Measurements from ENCODE around the gene USP51. TPM values are rescaled to one million over a fixed set of nuclear protein-coding genes. Genes with fewer than 3 reads are reported as not detected.
"Not testable (repeated sequence)": the region's sequence is repeated elsewhere in the genome, so short reads cannot be mapped to it uniquely, and the experiment has no call there.

USP51 gene
- total and polyA plus RNA-seq, 2 donors (not counting 1 experiment from before 2014, with no cell fraction given) = 0.91 to 3.2 TPM

DNA sequence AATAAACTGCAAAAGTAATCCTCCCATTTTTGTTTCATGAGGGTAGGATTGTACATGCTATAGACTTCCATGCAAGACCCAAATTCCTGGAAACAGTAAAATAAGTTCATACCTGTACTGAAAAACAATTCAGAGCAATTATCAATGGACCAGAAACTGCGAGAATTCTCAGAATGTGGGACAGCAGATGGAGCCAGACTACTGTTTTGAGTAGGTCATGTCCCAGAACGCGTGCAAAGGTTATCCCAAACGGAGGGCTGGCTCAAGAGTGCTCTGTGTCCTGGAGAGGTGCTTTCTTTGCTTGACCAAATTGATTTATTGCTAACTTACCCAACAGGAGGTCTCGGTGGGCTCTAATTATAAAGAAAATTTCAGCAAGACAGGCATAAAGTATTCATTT is 39.4 kb downstream of the USP51 start:
- Mint-ChIP-seq H3K27ac (no peak overlapping the region), H3K27me3 (peaks cover 9% of the 10 kb centered on the region), H3K4me1 (peaks cover 18% of the 10 kb centered on the region), H3K4me3 (no peak overlapping the region), H3K9me3 (ENCODE audit: insufficient read depth) (no peaks in the 10 kb centered on the region)
- Histone ChIP-seq H2AFZ (ENCODE audit: insufficient read depth, low read depth, low read length, poor library complexity, severe bottlenecking) (no peak overlapping the region), H3K27ac (ENCODE audit: low read length in 2 of 2) (no peak overlapping the region), H3K4me1 (ENCODE audit: control insufficient read depth in 2 of 2, insufficient read depth in 2 of 2, low read length in 2 of 2) (peaks cover 6 to 8% of the 10 kb centered on the region in 2 donors), H4K20me1 (ENCODE audit: control insufficient read depth, insufficient read depth, low read length, poor library complexity, severe bottlenecking) (no peaks in the 10 kb centered on the region), H3K36me3 (replicated peaks in 1 of 2; ENCODE audit: control extremely low read depth in 1 of 2, control insufficient read depth in 1 of 2, extremely low read depth in 1 of 2, insufficient read depth in 2 of 2, low read length in 1 of 2) (no peaks in the 10 kb centered on the region), H3K4me3 (ENCODE audit: control extremely low read depth in 1 of 5, extremely low read depth in 1 of 5, insufficient read depth in 1 of 5, low read depth in 2 of 5, low read length in 4 of 5) (no peak overlapping the region), H3K9ac (ENCODE audit: low read length) (no peak overlapping the region), H3K27me3 (replicated peaks in 1 of 4; ENCODE audit: control extremely low read depth in 1 of 4, control insufficient read depth in 3 of 4, insufficient read depth in 4 of 4, low read length in 3 of 4) (no peaks in the 10 kb centered on the region), H3K4me2 (replicated peaks; ENCODE audit: low read depth, low read length, poor library complexity, severe bottlenecking) (no peak overlapping the region), H3K9me3 (ENCODE audit: control extremely low read depth in 1 of 3, control insufficient read depth in 2 of 3, insufficient read depth in 1 of 3, low read length in 2 of 3) (no peaks in the 10 kb centered on the region), H3K79me2 (ENCODE audit: control insufficient read depth, insufficient read depth, low read length) (no peaks in the 10 kb centered on the region)
- intact Hi-C loops (cut with micrococcal nuclease) = no loop called here
- CTCF ChIA-PET = no interaction called here
- ATAC-seq (ENCODE audit: low read depth) = no peak
- POLR2A ChIA-PET = no interaction called here
- no CpG with 5 or more reads among the region's 5 CpGs for WGBS (ENCODE audit: insufficient coverage)
- TF ChIP-seq, protein P1, sequence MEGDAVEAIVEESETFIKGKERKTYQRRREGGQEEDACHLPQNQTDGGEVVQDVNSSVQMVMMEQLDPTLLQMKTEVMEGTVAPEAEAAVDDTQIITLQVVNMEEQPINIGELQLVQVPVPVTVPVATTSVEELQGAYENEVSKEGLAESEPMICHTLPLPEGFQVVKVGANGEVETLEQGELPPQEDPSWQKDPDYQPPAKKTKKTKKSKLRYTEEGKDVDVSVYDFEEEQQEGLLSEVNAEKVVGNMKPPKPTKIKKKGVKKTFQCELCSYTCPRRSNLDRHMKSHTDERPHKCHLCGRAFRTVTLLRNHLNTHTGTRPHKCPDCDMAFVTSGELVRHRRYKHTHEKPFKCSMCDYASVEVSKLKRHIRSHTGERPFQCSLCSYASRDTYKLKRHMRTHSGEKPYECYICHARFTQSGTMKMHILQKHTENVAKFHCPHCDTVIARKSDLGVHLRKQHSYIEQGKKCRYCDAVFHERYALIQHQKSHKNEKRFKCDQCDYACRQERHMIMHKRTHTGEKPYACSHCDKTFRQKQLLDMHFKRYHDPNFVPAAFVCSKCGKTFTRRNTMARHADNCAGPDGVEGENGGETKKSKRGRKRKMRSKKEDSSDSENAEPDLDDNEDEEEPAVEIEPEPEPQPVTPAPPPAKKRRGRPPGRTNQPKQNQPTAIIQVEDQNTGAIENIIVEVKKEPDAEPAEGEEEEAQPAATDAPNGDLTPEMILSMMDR (IDR thresholded peaks at IDR 0.05) = no peak
- TF ChIP-seq EZH2 (IDR thresholded peaks at IDR 0.05; ENCODE audit: borderline replicate concordance, insufficient read depth, low read depth, low read length, poor library complexity, severe bottlenecking) = no peak
- DNase-seq = no peak

DNA sequence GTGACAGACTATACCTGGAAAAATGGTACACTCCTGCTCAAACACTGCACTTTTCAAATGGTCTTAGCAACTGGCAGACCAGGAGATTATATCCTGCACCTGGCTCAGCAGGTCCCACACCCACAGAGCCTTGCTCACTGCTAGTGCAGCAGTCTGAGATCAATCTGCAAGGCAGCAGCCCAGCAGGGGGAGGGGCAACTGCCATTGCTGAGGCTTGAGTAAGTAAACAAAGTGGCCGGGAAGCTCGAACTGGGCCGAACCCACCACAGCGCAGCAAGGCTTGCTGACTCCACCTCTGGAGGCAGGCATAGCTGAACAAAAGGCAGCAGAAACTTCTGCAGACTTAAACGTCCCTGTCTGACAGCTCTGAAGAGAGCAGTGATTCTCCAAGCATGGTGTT is 46.2 kb downstream of the USP51 start:
- H3K4me1 ChIP-seq (ENCODE audit: control insufficient read depth in 2 of 2, insufficient read depth in 2 of 2, low read length in 2 of 2); H3K9ac ChIP-seq (ENCODE audit: low read length); H3K27me3 ChIP-seq (replicated peaks in 1 of 4; ENCODE audit: control extremely low read depth in 1 of 4, control insufficient read depth in 3 of 4, insufficient read depth in 4 of 4, low read length in 3 of 4); H3K27ac Mint-ChIP-seq; DNase-seq; H3K4me3 ChIP-seq (ENCODE audit: control extremely low read depth in 1 of 5, extremely low read depth in 1 of 5, insufficient read depth in 1 of 5, low read depth in 2 of 5, low read length in 4 of 5); H3K9me3 Mint-ChIP-seq (ENCODE audit: insufficient read depth); H3K4me2 ChIP-seq (replicated peaks; ENCODE audit: low read depth, low read length, poor library complexity, severe bottlenecking); POLR2A ChIA-PET; H3K79me2 ChIP-seq (ENCODE audit: control insufficient read depth, insufficient read depth, low read length); intact Hi-C loops (cut with micrococcal nuclease); H2AFZ ChIP-seq (ENCODE audit: insufficient read depth, low read depth, low read length, poor library complexity, severe bottlenecking); CTCF ChIA-PET; H3K4me3 Mint-ChIP-seq; H4K20me1 ChIP-seq (ENCODE audit: control insufficient read depth, insufficient read depth, low read length, poor library complexity, severe bottlenecking); H3K4me1 Mint-ChIP-seq; H3K27ac ChIP-seq (ENCODE audit: low read length in 2 of 2); H3K36me3 ChIP-seq (replicated peaks in 1 of 2; ENCODE audit: control extremely low read depth in 1 of 2, control insufficient read depth in 1 of 2, extremely low read depth in 1 of 2, insufficient read depth in 2 of 2, low read length in 1 of 2); H3K9me3 ChIP-seq (ENCODE audit: control extremely low read depth in 1 of 3, control insufficient read depth in 2 of 3, insufficient read depth in 1 of 3, low read length in 2 of 3); ATAC-seq (ENCODE audit: low read depth): not testable (repeated sequence)
- H3K27me3 Mint-ChIP-seq = peaks cover 28% of the 10 kb centered on the region
- WGBS (ENCODE audit: insufficient coverage) = 93% methylated on average over 5 of the region's 5 CpGs

Small RNA genes lying within 50 kb of the gene (small RNA-seq; reads per million reads assigned to genes)
- not detected for gene MIR4536-2 (ENCODE audit: insufficient read length, low read depth, low replicate concordance)

Other genes starting within 250 kb of the USP51 start
- not detected in 2 replicates for gene PAGE3, start 224.9 kb downstream of the USP51 start, total RNA-seq
- gene PAGE3, start 224.9 kb downstream of the USP51 start, polyA plus RNA-seq = not detected in 2 replicates
- gene MAGEH1, start 37.7 kb downstream of the USP51 start, total RNA-seq = 13.6 and 14.3 TPM in 2 replicates
- gene MAGEH1, start 37.7 kb downstream of the USP51 start, polyA plus RNA-seq = 10.2 and 10.8 TPM in 2 replicates
- gene FOXR2, start 133.6 kb upstream of the USP51 start, total RNA-seq = not detected in 2 replicates
- gene FOXR2, start 133.6 kb upstream of the USP51 start, polyA plus RNA-seq = not detected in 2 replicates
- 21.3 and 22.3 TPM in 2 replicates for gene RRAGB, start 227.9 kb upstream of the USP51 start, total RNA-seq
- gene RRAGB, start 227.9 kb upstream of the USP51 start, polyA plus RNA-seq = 31.4 and 34.0 TPM in 2 replicates

All from B cell (primary cell).